ENCODE results near the gene OTUD7B. TPM values are rescaled to one million over a fixed set of nuclear protein-coding genes. Genes with fewer than 3 reads are reported as not detected.
A peak's percentile ranks its signal among the peaks of the same experiment; 100 is the strongest.

The OTUD7B gene
- total and polyA plus RNA-seq, 9 of the 15 experiments (the other 6 are each of a cell fraction or from before 2014, with no cell fraction given), result 0.96 to 18.8 (median 7.4) TPM

GRCh38 chr1:149987297-149987595 is 23.3 kb downstream of the OTUD7B start (continued):
- TF ChIP-seq MTA1 (IDR thresholded peaks at IDR 0.05; ENCODE audit: borderline replicate concordance) (no peak), ZNF696 (CRISPR knock-in tag; conservative IDR thresholded peaks at IDR 0.05) (no peak), PHTF2 (CRISPR knock-in tag; IDR thresholded peaks at IDR 0.05) (no peak), DEAF1 (CRISPR knock-in tag; IDR thresholded peaks at IDR 0.05) (no peak)

DNA sequence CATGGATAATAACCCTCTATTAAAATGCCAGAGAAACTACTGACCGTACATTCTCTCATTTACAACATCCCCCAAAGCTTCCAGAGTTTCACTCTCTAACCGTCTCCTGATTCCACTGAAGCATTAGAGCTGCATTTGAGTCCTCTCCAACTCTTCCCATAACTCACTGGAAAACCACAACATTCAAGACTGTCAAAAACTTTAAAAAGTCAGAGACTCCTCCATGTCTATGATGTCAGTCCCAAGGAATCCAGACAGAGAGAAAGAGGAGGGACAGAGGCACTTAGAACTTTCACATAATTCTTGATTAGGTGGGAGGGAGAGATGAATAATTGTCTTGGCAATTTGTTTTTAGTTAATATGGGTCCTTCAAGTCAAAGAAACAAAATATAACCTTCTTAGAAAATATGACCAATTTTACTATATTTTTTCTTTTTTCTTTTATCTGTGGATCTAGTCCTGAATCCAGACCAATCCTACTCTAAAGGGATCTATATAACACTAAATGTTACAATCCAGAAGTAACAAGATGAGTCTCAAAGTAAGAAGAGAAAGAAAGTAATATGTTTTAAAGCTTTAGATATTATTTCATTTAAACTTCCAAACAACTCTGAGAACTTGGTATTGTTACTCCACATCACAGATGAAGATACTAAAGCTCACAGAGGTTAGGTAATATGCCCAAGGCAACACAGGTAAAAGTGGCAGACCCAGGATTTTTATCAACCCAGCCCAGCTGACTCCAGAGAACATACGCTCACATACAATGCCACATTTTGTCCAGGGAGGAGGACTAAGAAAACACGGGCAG is 23.8 kb downstream of the OTUD7B start:
- in situ Hi-C loops (cut with MboI) (no loop called here), intact Hi-C loops (cut with micrococcal nuclease) (no loop called here)
- H3K36me3 ChIP-seq (ENCODE audit: control insufficient read depth, insufficient read depth, low read length), result peaks cover 10% of the 10 kb centered on the region; the same call in 2 of the 3 replicates
- H3K9me1 ChIP-seq (ENCODE audit: control insufficient read depth, insufficient read depth, low read length), result peaks cover 2% of the 10 kb centered on the region
- no peaks in the 10 kb centered on the region for H3K4me1 ChIP-seq (replicated peaks in 1 of 2; ENCODE audit: control insufficient read depth in 2 of 2, insufficient read depth in 2 of 2, low read length in 2 of 2)
- no peak overlapping the region for H3K4me2 ChIP-seq (ENCODE audit: insufficient read depth, low read length)
- no peaks in the 10 kb centered on the region for H4K20me1 ChIP-seq (replicated peaks; ENCODE audit: control insufficient read depth, insufficient read depth, low read length)
- BruUV-seq (replicated peaks), result no TSS peak
- FAIRE-seq (no peak), DNase-seq (ENCODE audit: extremely low read depth in 1 of 4, low spot score in 3 of 4) (no peak), ATAC-seq (peak; percentile 36)
- no peaks in the 10 kb centered on the region for H3K27me3 ChIP-seq (ENCODE audit: control insufficient read depth in 2 of 2, insufficient read depth in 2 of 2, low read length in 2 of 2)
- no peak overlapping the region for H3K27ac ChIP-seq (ENCODE audit: extremely low read depth, low read depth, low read length)
- ChIA-PET POLR2A (interaction anchor here (0.8 to 1.7 kb wide), 10 partner anchors 9 to 201 kb away, joined by 3 to 6 read pairs (median 4); a partner anchor contains a TSS), CTCF (ENCODE audit: low intra/inter-chr PET ratio) (no interaction called here)
- WGBS (ENCODE audit: insufficient coverage, low coverage, missing lambda C conversion rate), result 73% methylated on average over 4 of the region's 4 CpGs
- H3K79me2 ChIP-seq (ENCODE audit: control insufficient read depth, insufficient read depth, low read length), result peaks cover 45% of the 10 kb centered on the region
- no peaks in the 10 kb centered on the region for H3K9me3 ChIP-seq (replicated peaks; ENCODE audit: control insufficient read depth, insufficient read depth, low read depth, low read length)
- H3K4me3 ChIP-seq, result no peak overlapping the region
- H2AFZ ChIP-seq (ENCODE audit: low read depth, low read length), result no peak overlapping the region
- 0 out of 4 replicates have a peak overlapping the region, but pooled peaks of 1 of the 2 experiments have one; percentile 42 for H3K9ac ChIP-seq (ENCODE audit: insufficient read depth in 1 of 2, low read depth in 2 of 2, low read length in 2 of 2)
- no peak for TF ChIP-seq JUND (IDR thresholded peaks at IDR 0.05; ENCODE audit: borderline replicate concordance, low read depth, low read length)
- TF ChIP-seq JUND (tag; IDR thresholded peaks at IDR 0.05; ENCODE audit: borderline replicate concordance, low read depth, low read length), result peak; percentile 20; the same call in 1 of the 3 replicates
- TF ChIP-seq MEIS2 (IDR thresholded peaks at IDR 0.05; ENCODE audit: partially characterized antibody), result peak; percentile 61
- TF ChIP-seq SNIP1 (IDR thresholded peaks at IDR 0.05; ENCODE audit: low read depth), result no peak
- TF ChIP-seq ZNF785 (CRISPR knock-in tag; IDR thresholded peaks at IDR 0.05), result no peak
- TF ChIP-seq ZNF76 (CRISPR knock-in tag; IDR thresholded peaks at IDR 0.05; ENCODE audit: borderline replicate concordance), result no peak
- TF ChIP-seq, protein P1, sequence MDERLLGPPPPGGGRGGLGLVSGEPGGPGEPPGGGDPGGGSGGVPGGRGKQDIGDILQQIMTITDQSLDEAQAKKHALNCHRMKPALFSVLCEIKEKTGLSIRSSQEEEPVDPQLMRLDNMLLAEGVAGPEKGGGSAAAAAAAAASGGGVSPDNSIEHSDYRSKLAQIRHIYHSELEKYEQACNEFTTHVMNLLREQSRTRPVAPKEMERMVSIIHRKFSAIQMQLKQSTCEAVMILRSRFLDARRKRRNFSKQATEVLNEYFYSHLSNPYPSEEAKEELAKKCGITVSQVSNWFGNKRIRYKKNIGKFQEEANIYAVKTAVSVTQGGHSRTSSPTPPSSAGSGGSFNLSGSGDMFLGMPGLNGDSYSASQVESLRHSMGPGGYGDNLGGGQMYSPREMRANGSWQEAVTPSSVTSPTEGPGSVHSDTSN (CRISPR knock-in tag; IDR thresholded peaks at IDR 0.05; ENCODE audit: low read depth), result no peak
- TF ChIP-seq, protein P1 (tag; conservative IDR thresholded peaks at IDR 0.05; ENCODE audit: low read depth), result 0 out of 2 replicates have a peak, but pooled peaks have one; percentile 30
- TF ChIP-seq E2F3 (CRISPR knock-in tag; IDR thresholded peaks at IDR 0.05), result no peak
- TF ChIP-seq CBX5 (IDR thresholded peaks at IDR 0.05; ENCODE audit: borderline replicate concordance, low read depth), result no peak

Measured in K562 (cell line).